Mucosa of stomach (tissue), 1 donor: Measurements from ENCODE around the gene OXER1.
A peak's percentile ranks its signal among the peaks of the same experiment; 100 is the strongest.

Experiments
- H3K27me3 ChIP-seq: one replicate; pipeline ENCODE4 v1.7.0; 2013; ENCODE audit warnings: mild to moderate bottlenecking, low read length; ENCODE audit not compliant: control insufficient read depth, insufficient read depth
- H3K36me3 ChIP-seq: one replicate; pipeline ENCODE4 v1.7.0; 2013; ENCODE audit warnings: low read length; ENCODE audit not compliant: control insufficient read depth, insufficient read depth
- H3K4me1 ChIP-seq: one replicate; pipeline ENCODE4 v1.7.0; 2013; ENCODE audit warnings: mild to moderate bottlenecking, low read length; ENCODE audit not compliant: control insufficient read depth, insufficient read depth
- H3K4me3 ChIP-seq: one replicate; pipeline ENCODE4 v1.7.0; 2013; ENCODE audit warnings: low read length
- H3K9ac ChIP-seq: one replicate; pipeline ENCODE4 v1.7.0; 2013; ENCODE audit warnings: mild to moderate bottlenecking, low read length, moderate library complexity
- H3K9me3 ChIP-seq: one replicate; pipeline ENCODE4 v1.7.0; 2013; ENCODE audit warnings: mild to moderate bottlenecking, low read length, moderate library complexity; ENCODE audit not compliant: control insufficient read depth
- donor health status: Pancreatic carcinoma.

The OXER1 gene

DNA sequence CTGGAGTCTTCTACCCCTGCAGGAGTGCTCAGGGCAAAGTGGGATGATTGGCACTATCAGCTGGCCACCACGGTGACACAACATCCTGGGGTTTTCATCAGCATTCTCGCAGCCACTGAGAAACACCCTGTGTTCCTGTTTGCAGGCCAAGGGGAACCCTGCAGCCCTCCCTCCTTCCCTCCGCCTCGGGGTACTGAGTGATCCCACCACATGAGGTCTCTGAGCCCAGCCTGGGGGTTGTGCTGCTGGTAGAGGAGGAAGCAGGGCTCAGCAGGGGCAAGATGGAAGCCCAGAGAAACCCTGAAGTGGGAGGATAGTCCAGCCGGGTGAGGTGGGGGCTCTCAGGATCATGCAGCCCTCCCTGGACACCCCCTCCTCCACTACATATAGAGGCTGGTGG is at the start of gene OXER1:
TSS of gene OXER1 (minus strand) at position 40 of the 400 bp plus-strand sequence. CDS start 73 bp downstream, outside the sequence.
- no peaks in the 10 kb centered on the region for H3K9me3 ChIP-seq
- H3K9ac ChIP-seq, result no peak within 1 kb of the TSS
- no peaks in the 10 kb centered on the region for H3K27me3 ChIP-seq
- H3K36me3 ChIP-seq, result no peaks in the 10 kb centered on the region
- H3K4me3 ChIP-seq, result no peak within 1 kb of the TSS
- H3K4me1 ChIP-seq, result peaks cover 3% of the 10 kb centered on the region

DNA sequence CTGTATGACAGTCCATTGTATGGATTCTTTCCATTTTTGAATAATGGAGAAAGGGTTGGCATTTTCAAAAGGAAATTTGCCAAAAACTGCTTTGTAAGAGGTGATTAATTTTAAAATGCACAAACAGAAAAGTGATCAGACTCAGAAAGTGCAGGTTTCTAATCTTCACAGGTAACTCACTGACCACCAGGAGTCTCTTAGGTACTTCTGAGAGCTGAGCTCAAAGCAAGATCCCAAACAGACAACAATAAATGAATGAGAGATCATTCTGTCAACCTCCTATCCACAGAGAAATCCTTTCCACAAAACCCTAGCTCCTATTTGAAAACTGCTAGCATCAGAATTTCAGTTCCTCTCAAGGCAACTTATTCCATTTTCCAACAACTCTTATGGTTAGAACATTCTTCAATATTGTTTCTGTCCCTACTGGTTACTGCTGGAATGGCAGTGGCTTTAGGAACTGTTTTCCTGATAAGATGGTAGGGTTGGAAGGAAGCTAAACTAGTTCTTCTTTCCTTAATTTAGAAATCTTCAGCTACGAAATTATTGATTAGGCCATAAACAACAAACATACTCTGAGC is 49.1 kb upstream of the OXER1 start:
- Histone ChIP-seq H3K4me1 (peaks cover 14% of the 10 kb centered on the region), H3K4me3 (no peak overlapping the region)

GRCh38 chr2:42810971-42811811 is 47.3 kb upstream of the OXER1 start:
- Histone ChIP-seq H3K9me3 (no peaks in the 10 kb centered on the region), H3K36me3 (no peaks in the 10 kb centered on the region), H3K27me3 (no peaks in the 10 kb centered on the region), H3K4me3 (peak overlapping the region; percentile 69), H3K9ac (peak overlapping the region; percentile 88), H3K4me1 (peaks cover 14% of the 10 kb centered on the region)

More for the DNA sequence above, 49.1 kb upstream of the OXER1 start:
- no peak overlapping the region for H3K9ac ChIP-seq
- H3K36me3 ChIP-seq, result no peaks in the 10 kb centered on the region
- no peaks in the 10 kb centered on the region for H3K27me3 ChIP-seq
- no peaks in the 10 kb centered on the region for H3K9me3 ChIP-seq

GRCh38 chr2:42810121-42810970 is 46.4 kb upstream of the OXER1 start:
- H3K4me1 ChIP-seq, result peaks cover 14% of the 10 kb centered on the region
- no peaks in the 10 kb centered on the region for H3K9me3 ChIP-seq
- peak overlapping the region; percentile 69 for H3K4me3 ChIP-seq
- H3K36me3 ChIP-seq, result no peaks in the 10 kb centered on the region
- H3K27me3 ChIP-seq, result no peaks in the 10 kb centered on the region
- peak overlapping the region; percentile 88 for H3K9ac ChIP-seq

- Histone ChIP-seq H3K36me3 (no peaks in the 10 kb centered on the region), H3K9ac (peak overlapping the region; percentile 88), H3K4me1 (peaks cover 14% of the 10 kb centered on the region), H3K4me3 (no peak overlapping the region), H3K9me3 (no peaks in the 10 kb centered on the region), H3K27me3 (no peaks in the 10 kb centered on the region)
Measured at GRCh38 chr2:42809819-42810120, 45.8 kb upstream of the OXER1 start.

GRCh38 chr2:42809131-42809818 is 45.3 kb upstream of the OXER1 start:
- no peak overlapping the region for H3K4me3 ChIP-seq
- no peaks in the 10 kb centered on the region for H3K36me3 ChIP-seq
- no peaks in the 10 kb centered on the region for H3K27me3 ChIP-seq
- H3K9ac ChIP-seq, result peak overlapping the region; percentile 88
- peaks cover 14% of the 10 kb centered on the region for H3K4me1 ChIP-seq
- no peaks in the 10 kb centered on the region for H3K9me3 ChIP-seq

- no peaks in the 10 kb centered on the region for H3K9me3 ChIP-seq
- peaks cover 14% of the 10 kb centered on the region for H3K4me1 ChIP-seq
- no peak overlapping the region for H3K9ac ChIP-seq
- H3K4me3 ChIP-seq, result no peak overlapping the region
- no peaks in the 10 kb centered on the region for H3K27me3 ChIP-seq
- H3K36me3 ChIP-seq, result no peaks in the 10 kb centered on the region
Measured at GRCh38 chr2:42808301-42808700, 44.4 kb upstream of the OXER1 start.

DNA sequence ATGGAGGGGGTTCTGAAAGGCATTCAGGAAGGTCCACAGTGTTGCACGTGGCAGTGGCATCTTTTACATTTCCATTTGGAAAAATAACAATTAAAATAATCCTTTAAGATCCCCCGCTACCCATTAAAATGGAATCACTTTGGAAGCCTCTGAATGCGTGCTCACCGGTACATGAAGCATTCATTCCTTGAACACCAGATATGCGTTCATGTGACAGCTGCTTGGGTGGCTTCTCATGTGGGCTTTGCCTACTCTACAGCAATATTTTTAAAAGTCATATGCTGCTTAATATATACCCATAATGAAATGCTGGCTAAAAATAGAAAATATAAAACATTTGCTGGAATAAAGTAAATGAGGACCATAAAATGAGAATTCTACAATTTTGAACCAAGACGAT is 42.9 kb upstream of the OXER1 start:
- no peaks in the 10 kb centered on the region for H3K9me3 ChIP-seq
- no peak overlapping the region for H3K9ac ChIP-seq
- H3K27me3 ChIP-seq, result no peaks in the 10 kb centered on the region
- H3K36me3 ChIP-seq, result no peaks in the 10 kb centered on the region
- H3K4me1 ChIP-seq, result peaks cover 14% of the 10 kb centered on the region
- H3K4me3 ChIP-seq, result no peak overlapping the region

DNA sequence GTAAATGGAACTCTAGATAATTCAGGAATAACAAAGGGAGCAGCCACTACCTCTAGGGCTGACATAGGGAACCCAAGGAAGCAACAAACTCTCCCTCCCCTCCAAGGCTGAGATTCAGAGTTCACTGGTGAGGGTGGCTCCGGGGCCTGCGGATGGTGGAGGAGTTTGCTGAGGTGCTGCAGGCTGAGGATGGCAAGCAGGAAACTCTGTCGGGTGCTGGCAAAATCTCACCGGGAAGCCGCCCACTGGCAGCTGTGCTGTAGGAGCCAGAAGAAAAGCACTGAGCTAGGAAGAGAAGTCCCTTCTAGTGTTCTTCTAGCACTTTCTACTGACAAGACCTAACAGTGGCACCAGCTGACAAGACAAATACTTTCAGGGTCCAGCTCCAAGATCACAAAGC is 41.0 kb upstream of the OXER1 start:
- Histone ChIP-seq H3K9me3 (no peaks in the 10 kb centered on the region), H3K9ac (no peak overlapping the region), H3K4me3 (no peak overlapping the region), H3K36me3 (no peaks in the 10 kb centered on the region), H3K4me1 (peaks cover 5% of the 10 kb centered on the region), H3K27me3 (no peaks in the 10 kb centered on the region)

GRCh38 chr2:42804338-42804737 is 40.4 kb upstream of the OXER1 start:
- H3K9me3 ChIP-seq, result no peaks in the 10 kb centered on the region
- no peak overlapping the region for H3K9ac ChIP-seq
- no peak overlapping the region for H3K4me3 ChIP-seq
- no peaks in the 10 kb centered on the region for H3K27me3 ChIP-seq
- H3K36me3 ChIP-seq, result no peaks in the 10 kb centered on the region
- peaks cover 5% of the 10 kb centered on the region for H3K4me1 ChIP-seq

- Histone ChIP-seq H3K9ac (no peak overlapping the region), H3K4me3 (no peak overlapping the region), H3K4me1 (no peaks in the 10 kb centered on the region), H3K27me3 (no peaks in the 10 kb centered on the region), H3K9me3 (no peaks in the 10 kb centered on the region), H3K36me3 (no peaks in the 10 kb centered on the region)
Measured at GRCh38 chr2:42802150-42802549, 38.2 kb upstream of the OXER1 start.
